Fibroblast of lung (primary cell): Measurements from ENCODE around the gene SNRPN. TPM values are rescaled to one million over a fixed set of nuclear protein-coding genes. Genes with fewer than 3 reads are reported as not detected.
A peak's percentile ranks its signal among the peaks of the same experiment; 100 is the strongest.

Experiments
- DNase-seq, 2 donors: peaks; one replicate each; pipeline versions ENCODE4 v3.0.0 to v3.0.0-alpha.2; 2010; ENCODE audit warnings: low read depth in 2 of 2
- H2AFZ ChIP-seq: 2 replicates; pipeline ENCODE4 v1.5.1; 2012; ENCODE audit warnings: low read length, control low read depth, inconsistent platforms
- H3K27ac ChIP-seq: 2 replicates; pipeline ENCODE4 v1.5.1; 2011; ENCODE audit warnings: low read length, control low read depth; ENCODE audit not compliant: insufficient read depth
- H3K27me3 ChIP-seq: 2 replicates; pipeline ENCODE4 v1.5.1; 2011; ENCODE audit warnings: mild to moderate bottlenecking, low read length; ENCODE audit not compliant: control insufficient read depth, insufficient read depth
- H3K36me3 ChIP-seq: 2 replicates; pipeline ENCODE4 v1.5.1; 2011; ENCODE audit warnings: low read length; ENCODE audit not compliant: control insufficient read depth, insufficient read depth
- H3K4me1 ChIP-seq: 2 replicates; pipeline ENCODE4 v1.5.1; 2011; ENCODE audit warnings: low read length; ENCODE audit not compliant: control insufficient read depth, insufficient read depth; ENCODE audit errors: extremely low read depth
- H3K4me2 ChIP-seq: 2 replicates; pipeline ENCODE4 v1.5.1; 2011; ENCODE audit warnings: low read length, control low read depth; ENCODE audit not compliant: insufficient read depth; ENCODE audit errors: extremely low read depth
- H3K4me3 ChIP-seq, 4 experiments: fragments of 200-600 bp in 1 of 4; sonication (generic) in 1 of 4; replicated peaks in 1 of 4; 2 replicates each; pipeline ENCODE4 v1.5.1; 2011 to 2016; ENCODE audit warnings: low read length in 4 of 4, low read depth in 3 of 4, mild to moderate bottlenecking in 3 of 4, control low read depth in 2 of 4, inconsistent platforms in 1 of 4, mixed read lengths in 1 of 4; ENCODE audit not compliant: insufficient read depth in 1 of 4; ENCODE audit errors: control extremely low read depth in 1 of 4
- H3K79me2 ChIP-seq: 2 replicates; pipeline ENCODE4 v1.5.1; 2012; ENCODE audit warnings: mild to moderate bottlenecking, low read length, inconsistent platforms; ENCODE audit not compliant: control insufficient read depth, insufficient read depth
- H3K9ac ChIP-seq: 2 replicates; pipeline ENCODE4 v1.5.1; 2011; ENCODE audit warnings: mild to moderate bottlenecking, low read length, control low read depth; ENCODE audit not compliant: insufficient read depth
- H3K9me3 ChIP-seq: 2 replicates; pipeline ENCODE4 v1.5.1; 2012; ENCODE audit warnings: low read depth, low read length; ENCODE audit not compliant: control insufficient read depth, insufficient read depth
- H4K20me1 ChIP-seq: 2 replicates; pipeline ENCODE4 v1.5.1; 2011; ENCODE audit warnings: low read length; ENCODE audit not compliant: control insufficient read depth, insufficient read depth; ENCODE audit errors: extremely low read depth
- CTCF ChIP-seq, 2 donors: IDR thresholded peaks in 1 of 2; conservative IDR thresholded peaks in 1 of 2; 1 replicate in 1 of 2; 2 replicates in 1 of 2; pipeline ENCODE4 v1.5.1; 2011 to 2012; ENCODE audit warnings: low read length in 2 of 2, control low read depth in 1 of 2, inconsistent platforms in 1 of 2, low read depth in 1 of 2, mild to moderate bottlenecking in 1 of 2
- EZH2 ChIP-seq: IDR thresholded peaks from 2 replicates; pipeline ENCODE4 v1.5.1; 2012; ENCODE audit warnings: low read length, control low read depth, mild to moderate bottlenecking; ENCODE audit errors: missing control alignments
- polyA plus RNA-seq, 2 donors: library from polyadenylated mRNA; depleted of rRNA in 1 of 2; stranded (reverse) in 1 of 2; unstranded in 1 of 2; fragments of >200 nt; gene quantifications; 2 replicates each; pipeline ENCODE4 v1.2.1, GENCODE V29; 2011 to 2012; ENCODE audit warnings: missing spikeins in 1 of 2
- total RNA-seq: library from RNA; depleted of rRNA; stranded (reverse); fragments of >200 nt; gene quantifications from 2 replicates; pipeline ENCODE4 v1.2.1, GENCODE V29; 2014

The SNRPN gene
- total and polyA plus RNA-seq, 2 donors (not counting 1 experiment from before 2014, with no cell fraction given): 117 to 163 TPM

GRCh38 chr15:25019434-25019833, 64.6 kb downstream of the SNRPN start:
- H3K27me3 ChIP-seq: no peaks in the 10 kb centered on the region
- no peak for DNase-seq
- no peaks in the 10 kb centered on the region for H3K36me3 ChIP-seq
- H3K9me3 ChIP-seq: no peaks in the 10 kb centered on the region
- TF ChIP-seq CTCF (conservative IDR thresholded peaks at IDR 0.05 in 1 of 2, IDR thresholded peaks at IDR 0.05 in 1 of 2; ENCODE audit: low read depth in 1 of 2, low read length in 2 of 2) (no peak), EZH2 (no peak)
- H3K9ac ChIP-seq: no peak overlapping the region
- no peaks in the 10 kb centered on the region for H3K4me1 ChIP-seq
- H3K79me2 ChIP-seq: no peaks in the 10 kb centered on the region
- no peak overlapping the region for H3K4me3 ChIP-seq
- no peak overlapping the region for H2AFZ ChIP-seq
- no peak overlapping the region for H3K4me2 ChIP-seq
- H3K27ac ChIP-seq: no peak overlapping the region
- no peaks in the 10 kb centered on the region for H4K20me1 ChIP-seq

- Histone ChIP-seq H3K27ac (no peak overlapping the region), H3K27me3 (no peaks in the 10 kb centered on the region), H3K4me1 (no peaks in the 10 kb centered on the region), H2AFZ (no peak overlapping the region), H3K9me3 (no peaks in the 10 kb centered on the region), H3K4me2 (no peak overlapping the region), H3K9ac (no peak overlapping the region), H3K4me3 (no peak overlapping the region), H3K36me3 (no peaks in the 10 kb centered on the region), H3K79me2 (no peaks in the 10 kb centered on the region), H4K20me1 (no peaks in the 10 kb centered on the region)
- peak; percentile 31 to 75 for DNase-seq
- TF ChIP-seq CTCF (conservative IDR thresholded peaks at IDR 0.05 in 1 of 2, IDR thresholded peaks at IDR 0.05 in 1 of 2; ENCODE audit: low read depth in 1 of 2, low read length in 2 of 2): no peak
- no peak for TF ChIP-seq EZH2
Measured at GRCh38 chr15:25022233-25022632, 67.4 kb downstream of the SNRPN start.

Other genes starting within 250 kb of the SNRPN start
- 24.7 and 61.1 TPM in 2 replicates for gene SNURF, start within 50 bp of the SNRPN start, total RNA-seq
- gene SNURF, start within 50 bp of the SNRPN start, polyA plus RNA-seq: 5.0 and 6.4 TPM in 2 replicates